ENCODE data around the gene PCDHB8. TPM values are rescaled to one million over a fixed set of nuclear protein-coding genes. Genes with fewer than 3 reads are reported as not detected.
A peak's percentile ranks its signal among the peaks of the same experiment; 100 is the strongest.
"Not testable (repeated sequence)": the region's sequence is repeated elsewhere in the genome, so short reads cannot be mapped to it uniquely, and the experiment has no call there.

The PCDHB8 gene
- polyA plus RNA-seq, 1 donor from 2014 or later: 0.81 TPM

GRCh38 chr5:141186897-141187512 is 9.4 kb downstream of the PCDHB8 start, which contains the start of gene PCDHB9:
PCDHB9 (plus strand) TSS chr5:141187161; CDS start chr5:141187319, 158 bp downstream.
- H3K9me3 ChIP-seq (ENCODE audit: low read length): peaks cover 7% of the 10 kb centered on the region
- peak within 1 kb of the TSS; percentile 28 for H3K4me3 ChIP-seq (ENCODE audit: low read length)
- H3K4me2 ChIP-seq (ENCODE audit: low read length): no peak within 1 kb of the TSS

GRCh38 chr5:141188682-141189081 is 11.1 kb downstream of the PCDHB8 start:
- H3K9ac ChIP-seq (ENCODE audit: low read length); H3K36me3 ChIP-seq (ENCODE audit: insufficient read depth, low read length); H3F3A ChIP-seq (ENCODE audit: insufficient read depth, low read length, poor library complexity, severe bottlenecking); H3K9me2 ChIP-seq (ENCODE audit: insufficient read depth, low read length); H3K27me3 ChIP-seq (ENCODE audit: insufficient read depth, low read depth, low read length); H3K4me3 ChIP-seq (ENCODE audit: low read length); H3K27ac ChIP-seq (ENCODE audit: low read length); H3K79me2 ChIP-seq (replicated peaks; ENCODE audit: insufficient read depth, low read length); H2AFZ ChIP-seq (ENCODE audit: low read depth, low read length); H4K20me1 ChIP-seq (ENCODE audit: insufficient read depth); H3K4me2 ChIP-seq (ENCODE audit: low read length): not testable (repeated sequence)
- H3K9me3 ChIP-seq (ENCODE audit: low read length): peaks cover 11% of the 10 kb centered on the region

More at GRCh38 chr5:141186897-141187512, 9.4 kb downstream of the PCDHB8 start, which contains the start of gene PCDHB9:
- Histone ChIP-seq H3K27me3 (ENCODE audit: insufficient read depth, low read depth, low read length) (no peaks in the 10 kb centered on the region), H3K27ac (ENCODE audit: low read length) (no peak within 1 kb of the TSS), H3K9ac (ENCODE audit: low read length) (no peak within 1 kb of the TSS), H4K20me1 (ENCODE audit: insufficient read depth) (no peaks in the 10 kb centered on the region), H3F3A (ENCODE audit: insufficient read depth, low read length, poor library complexity, severe bottlenecking) (no peaks in the 10 kb centered on the region), H2AFZ (ENCODE audit: low read depth, low read length) (no peak within 1 kb of the TSS), H3K79me2 (replicated peaks; ENCODE audit: insufficient read depth, low read length) (no peaks in the 10 kb centered on the region), H3K9me2 (ENCODE audit: insufficient read depth, low read length) (no peaks in the 10 kb centered on the region), H3K36me3 (ENCODE audit: insufficient read depth, low read length) (no peaks in the 10 kb centered on the region)
- no peak for TF ChIP-seq EP300 (conservative IDR thresholded peaks at IDR 0.05; ENCODE audit: poor library complexity, severe bottlenecking)
- no peak for TF ChIP-seq EZH2 (IDR thresholded peaks at IDR 0.05; ENCODE audit: borderline replicate concordance, insufficient read depth, low read length, poor library complexity, severe bottlenecking)
- TF ChIP-seq RAD21 (conservative IDR thresholded peaks at IDR 0.05): peak; percentile 27

- not testable (repeated sequence) for H3K4me2 ChIP-seq (ENCODE audit: low read length); H3K4me3 ChIP-seq (ENCODE audit: low read length); H3K9ac ChIP-seq (ENCODE audit: low read length); H3K9me2 ChIP-seq (ENCODE audit: insufficient read depth, low read length); H4K20me1 ChIP-seq (ENCODE audit: insufficient read depth); H3F3A ChIP-seq (ENCODE audit: insufficient read depth, low read length, poor library complexity, severe bottlenecking); H3K27ac ChIP-seq (ENCODE audit: low read length); H3K79me2 ChIP-seq (replicated peaks; ENCODE audit: insufficient read depth, low read length); H3K27me3 ChIP-seq (ENCODE audit: insufficient read depth, low read depth, low read length); H2AFZ ChIP-seq (ENCODE audit: low read depth, low read length); H3K36me3 ChIP-seq (ENCODE audit: insufficient read depth, low read length)
- peaks cover 11% of the 10 kb centered on the region for H3K9me3 ChIP-seq (ENCODE audit: low read length)
Observed at GRCh38 chr5:141189131-141189530, 11.5 kb downstream of the PCDHB8 start.

DNA sequence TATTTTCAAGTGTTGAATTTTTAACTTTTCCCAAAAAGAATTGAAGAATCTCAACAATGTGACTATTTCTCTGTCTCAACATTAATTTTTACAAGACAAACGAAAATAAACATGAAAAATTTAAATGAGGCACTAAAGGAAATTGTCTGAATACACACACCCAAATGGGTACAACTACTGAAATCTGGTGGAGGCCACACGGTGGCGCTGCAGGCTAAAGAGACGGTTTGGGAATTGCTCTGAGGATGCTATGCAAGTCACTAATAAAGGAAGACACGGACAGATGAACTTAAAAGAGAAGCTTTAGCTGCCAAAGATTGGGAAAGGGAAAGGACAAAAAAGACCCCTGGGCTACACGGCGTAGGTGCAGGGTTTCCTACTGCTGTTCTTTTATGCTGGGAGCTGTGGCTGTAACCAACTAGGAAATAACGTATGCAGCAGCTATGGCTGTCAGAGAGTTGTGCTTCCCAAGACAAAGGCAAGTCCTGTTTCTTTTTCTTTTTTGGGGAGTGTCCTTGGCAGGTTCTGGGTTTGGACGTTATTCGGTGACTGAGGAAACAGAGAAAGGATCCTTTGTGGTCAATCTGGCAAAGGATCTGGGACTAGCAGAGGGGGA is 14.6 kb downstream of the PCDHB8 start, which contains the start of gene PCDHB10:
Gene PCDHB10 (plus strand): TSS at position 244 of the 616 bp plus-strand sequence. CDS start 200 bp downstream, at position 444.
- Histone ChIP-seq H3K27me3 (ENCODE audit: insufficient read depth, low read depth, low read length) (no peaks in the 10 kb centered on the region), H3K9me3 (ENCODE audit: low read length) (peaks cover 15% of the 10 kb centered on the region), H3K36me3 (ENCODE audit: insufficient read depth, low read length) (peaks cover 4% of the 10 kb centered on the region), H3F3A (ENCODE audit: insufficient read depth, low read length, poor library complexity, severe bottlenecking) (no peaks in the 10 kb centered on the region), H2AFZ (ENCODE audit: low read depth, low read length) (no peak within 1 kb of the TSS), H3K9ac (ENCODE audit: low read length) (peak within 1 kb of the TSS; percentile 49), H3K27ac (ENCODE audit: low read length) (no peak within 1 kb of the TSS), H3K4me2 (ENCODE audit: low read length) (no peak within 1 kb of the TSS), H4K20me1 (ENCODE audit: insufficient read depth) (no peaks in the 10 kb centered on the region), H3K79me2 (replicated peaks; ENCODE audit: insufficient read depth, low read length) (peaks cover 10% of the 10 kb centered on the region), H3K9me2 (ENCODE audit: insufficient read depth, low read length) (no peaks in the 10 kb centered on the region), H3K4me3 (ENCODE audit: low read length) (peak within 1 kb of the TSS; percentile 53)
- TF ChIP-seq RAD21 (conservative IDR thresholded peaks at IDR 0.05) (peak; percentile 59), EZH2 (IDR thresholded peaks at IDR 0.05; ENCODE audit: borderline replicate concordance, insufficient read depth, low read length, poor library complexity, severe bottlenecking) (no peak), SMC3 (conservative IDR thresholded peaks at IDR 0.05; ENCODE audit: poor library complexity) (peak; percentile 30), CTCF (IDR thresholded peaks at IDR 0.05; ENCODE audit: poor library complexity, severe bottlenecking) (peak; percentile 56)

- not testable (repeated sequence) for H3K27me3 ChIP-seq (ENCODE audit: insufficient read depth, low read depth, low read length); H4K20me1 ChIP-seq (ENCODE audit: insufficient read depth); H3K4me3 ChIP-seq (ENCODE audit: low read length); H3F3A ChIP-seq (ENCODE audit: insufficient read depth, low read length, poor library complexity, severe bottlenecking); H3K9ac ChIP-seq (ENCODE audit: low read length); H3K79me2 ChIP-seq (replicated peaks; ENCODE audit: insufficient read depth, low read length); H3K4me2 ChIP-seq (ENCODE audit: low read length); H3K36me3 ChIP-seq (ENCODE audit: insufficient read depth, low read length); H3K9me2 ChIP-seq (ENCODE audit: insufficient read depth, low read length); H3K27ac ChIP-seq (ENCODE audit: low read length); H2AFZ ChIP-seq (ENCODE audit: low read depth, low read length)
- H3K9me3 ChIP-seq (ENCODE audit: low read length): peaks cover 21% of the 10 kb centered on the region
Observed at GRCh38 chr5:141194332-141194731, 16.7 kb downstream of the PCDHB8 start.
